Keratinocyte (primary cell): ENCODE data around the gene SLC22A1. TPM values are rescaled to one million over a fixed set of nuclear protein-coding genes. Genes with fewer than 3 reads are reported as not detected.

ENCODE experiments used
- DNase-seq: peaks from one replicate; pipeline ENCODE4 v3.0.0-alpha.2; 2011; ENCODE audit warnings: low read depth, missing footprints, low spot score
- FAIRE-seq: peaks from 2 replicates; lab custom pipeline; 2011; peaks lifted over from hg19 to GRCh38; lab: Jason Lieb, UNC
- H2AFZ ChIP-seq: 2 replicates; pipeline ENCODE4 v1.6.0; 2012; ENCODE audit warnings: low read length, control low read depth, inconsistent platforms; ENCODE audit not compliant: control insufficient read depth
- H3K27ac ChIP-seq: 2 replicates; pipeline ENCODE4 v1.5.1; 2011; ENCODE audit warnings: low read length; ENCODE audit not compliant: control insufficient read depth, insufficient read depth
- H3K27me3 ChIP-seq: 3 replicates; pipeline ENCODE4 v1.6.0; 2011; ENCODE audit warnings: low read length; ENCODE audit not compliant: control insufficient read depth, insufficient read depth; ENCODE audit errors: extremely low read depth
- H3K36me3 ChIP-seq, 2 experiments: 2 replicates in 1 of 2; 3 replicates in 1 of 2; pipeline ENCODE4 v1.5.1; 2011; ENCODE audit warnings: low read length in 2 of 2, mild to moderate bottlenecking in 1 of 2; ENCODE audit not compliant: control insufficient read depth in 2 of 2, insufficient read depth in 2 of 2; ENCODE audit errors: extremely low read depth in 1 of 2
- H3K4me1 ChIP-seq: 3 replicates; pipeline ENCODE4 v1.5.1; 2011; ENCODE audit warnings: low read length; ENCODE audit not compliant: control insufficient read depth, insufficient read depth; ENCODE audit errors: extremely low read depth
- H3K4me2 ChIP-seq: 3 replicates; pipeline ENCODE4 v1.6.0; 2011; ENCODE audit warnings: low read depth, low read length; ENCODE audit not compliant: control insufficient read depth, insufficient read depth; ENCODE audit errors: extremely low read depth
- H3K4me3 ChIP-seq, 3 experiments: fragments of 200-600 bp in 1 of 3; sonication (generic) in 1 of 3; 2 replicates in 2 of 3; 3 replicates in 1 of 3; pipeline ENCODE4 v1.5.1; 2011 to 2016; ENCODE audit warnings: low read length in 3 of 3, mild to moderate bottlenecking in 3 of 3, control low read depth in 2 of 3, inconsistent platforms in 1 of 3, low read depth in 1 of 3, mixed read lengths in 1 of 3, mixed run types in 1 of 3, moderate library complexity in 1 of 3; ENCODE audit not compliant: control insufficient read depth in 2 of 3, insufficient read depth in 2 of 3; ENCODE audit errors: extremely low read depth in 1 of 3
- H3K79me2 ChIP-seq: 2 replicates; pipeline ENCODE4 v1.6.0; 2012; ENCODE audit warnings: low read length; ENCODE audit not compliant: control insufficient read depth, insufficient read depth
- H3K9ac ChIP-seq: 3 replicates; pipeline ENCODE4 v1.6.0; 2011; ENCODE audit warnings: low read length; ENCODE audit not compliant: control insufficient read depth, insufficient read depth; ENCODE audit errors: extremely low read depth
- H3K9me1 ChIP-seq: 3 replicates; pipeline ENCODE4 v1.6.0; 2011; ENCODE audit warnings: low read length; ENCODE audit not compliant: control insufficient read depth, insufficient read depth; ENCODE audit errors: extremely low read depth
- H3K9me3 ChIP-seq: 2 replicates; pipeline ENCODE4 v1.5.1; 2012; ENCODE audit warnings: low read depth, low read length; ENCODE audit not compliant: control insufficient read depth
- H4K20me1 ChIP-seq: 3 replicates; pipeline ENCODE4 v1.6.0; 2011; ENCODE audit warnings: low read length; ENCODE audit not compliant: control insufficient read depth, insufficient read depth; ENCODE audit errors: extremely low read depth
- CTCF ChIP-seq, 3 experiments: IDR thresholded peaks in 1 of 3; conservative IDR thresholded peaks in 1 of 3; optimal IDR thresholded peaks in 1 of 3; 2 replicates in 2 of 3; 3 replicates in 1 of 3; pipeline versions ENCODE3 to v1.5.1; 2011; ENCODE audit warnings: low read length in 3 of 3, mild to moderate bottlenecking in 3 of 3, moderate library complexity in 2 of 3, control low read depth in 1 of 3, inconsistent platforms in 1 of 3; ENCODE audit not compliant: insufficient read depth in 2 of 3; ENCODE audit errors: extremely low read depth in 1 of 3
- EZH2 ChIP-seq: IDR thresholded peaks from one replicate; pipeline ENCODE4 v1.6.1; 2012; ENCODE audit warnings: inconsistent platforms, mild to moderate bottlenecking, low read length, moderate library complexity
- dilution Hi-C: fragments of 300-500 bp; cut with MboI; formaldehyde crosslinking; loops from one replicate; pipeline ENCODE4 v1.7.0; 2020; ENCODE audit warnings: low sequenced_read_pairs; ENCODE audit not compliant: extremely low pct_ligation_motif_present
- polyA minus RNA-seq, 3 experiments: library from RNA; depleted of rRNA, polyadenylated mRNA; stranded (reverse); fragments of >200 nt; gene quantifications; 1 replicate in 1 of 3; 2 replicates in 1 of 3; 3 replicates in 1 of 3; pipeline ENCODE4 v1.2.3, GENCODE V29; 2011
- polyA plus RNA-seq, 5 experiments: library from polyadenylated mRNA; depleted of rRNA in 3 of 5; stranded (reverse) in 3 of 5; stranded (forward) in 1 of 5; unstranded in 1 of 5; fragments of >200 nt; gene quantifications; 1 replicate in 1 of 5; 2 replicates in 3 of 5; 3 replicates in 1 of 5; pipeline versions ENCODE4 v1.2.1 to v1.2.3, GENCODE V29; 2011 to 2012; ENCODE audit warnings: missing spikeins in 2 of 5, low read depth in 1 of 5, low replicate concordance in 1 of 5

Gene SLC22A1
- polyA plus RNA-seq (0.36 to 0.79 TPM (median 0.76 TPM) in 3 replicates), polyA minus RNA-seq (1.2 to 2.4 TPM in 2 of 3 replicates, not detected in the other)
- not detected for polyA plus RNA-seq (2011; ENCODE audit: low read depth)
- 0.12 and 0.38 TPM in 2 replicates for polyA plus RNA-seq (2011; cell fraction: cytosol; rRNA removed)
- 2.8 and 3.4 TPM in 2 replicates for polyA plus RNA-seq (2011; cell fraction: nucleus; rRNA removed)
- polyA plus RNA-seq (2012; ENCODE audit: low replicate concordance) = 0.88 and 3.1 TPM in 2 replicates
- polyA minus RNA-seq (2011; cell fraction: cytosol; rRNA and poly(A)+ RNA removed) = not detected
- 8.0 and 11.6 TPM in 2 replicates for polyA minus RNA-seq (2011; cell fraction: nucleus; rRNA and poly(A)+ RNA removed)

GRCh38 chr6:160121558-160121957, at the start of gene SLC22A1:
SLC22A1 (plus strand) TSS chr6:160121815; CDS start chr6:160121936, 121 bp downstream.
- H3K4me2 ChIP-seq = no peak within 1 kb of the TSS
- no peak within 1 kb of the TSS for H3K9ac ChIP-seq

GRCh38 chr6:160073272-160073671, 48.3 kb upstream of the SLC22A1 start:
- no peak overlapping the region for H3K9ac ChIP-seq
- no peak overlapping the region for H3K4me3 ChIP-seq
- H3K9me3 ChIP-seq = no peaks in the 10 kb centered on the region
- H3K9me1 ChIP-seq = no peaks in the 10 kb centered on the region
- peaks cover 4% of the 10 kb centered on the region for H4K20me1 ChIP-seq
- peaks cover 47 to 59% of the 10 kb centered on the region in 2 experiments for H3K36me3 ChIP-seq
- dilution Hi-C loops = no loop called here
- no peaks in the 10 kb centered on the region for H3K27me3 ChIP-seq
- H3K4me2 ChIP-seq = no peak overlapping the region
- no peak for FAIRE-seq
- no peak for TF ChIP-seq CTCF (optimal IDR thresholded peaks at IDR 0.05 in 1 of 3, IDR thresholded peaks at IDR 0.05 in 1 of 3, conservative IDR thresholded peaks at IDR 0.05 in 1 of 3; ENCODE audit: extremely low read depth in 1 of 3, insufficient read depth in 2 of 3, low read length in 3 of 3)
- no peak for TF ChIP-seq EZH2
- H3K27ac ChIP-seq = no peak overlapping the region
- H2AFZ ChIP-seq = no peak overlapping the region
- DNase-seq = no peak
- H3K79me2 ChIP-seq = no peaks in the 10 kb centered on the region
- H3K4me1 ChIP-seq = no peaks in the 10 kb centered on the region

More at GRCh38 chr6:160121558-160121957, at the start of gene SLC22A1:
- H3K36me3 ChIP-seq = peaks cover 0 to 16% of the 10 kb centered on the region in 2 experiments
- dilution Hi-C loops = no loop called here
- DNase-seq (no peak), FAIRE-seq (no peak)
- no peak for TF ChIP-seq EZH2
- no peak for TF ChIP-seq CTCF (optimal IDR thresholded peaks at IDR 0.05 in 1 of 3, IDR thresholded peaks at IDR 0.05 in 1 of 3, conservative IDR thresholded peaks at IDR 0.05 in 1 of 3; ENCODE audit: extremely low read depth in 1 of 3, insufficient read depth in 2 of 3, low read length in 3 of 3)
- no peaks in the 10 kb centered on the region for H4K20me1 ChIP-seq
- H2AFZ ChIP-seq = no peak within 1 kb of the TSS
- H3K27ac ChIP-seq = no peak within 1 kb of the TSS
- no peaks in the 10 kb centered on the region for H3K4me1 ChIP-seq
- H3K9me1 ChIP-seq = no peaks in the 10 kb centered on the region
- H3K27me3 ChIP-seq = no peaks in the 10 kb centered on the region
- H3K79me2 ChIP-seq = no peaks in the 10 kb centered on the region
- H3K4me3 ChIP-seq = no peak within 1 kb of the TSS
- H3K9me3 ChIP-seq = no peaks in the 10 kb centered on the region
